GM19238 (cell line): ENCODE data around the gene PPP3R1.

ENCODE experiments used
- DNase-seq: peaks from one replicate; pipeline ENCODE4 v3.0.0; 2011; ENCODE audit warnings: low spot score; ENCODE audit not compliant: insufficient read length

Gene PPP3R1

GRCh38 chr2:68155618-68156017 lies 96.7 kb downstream of the PPP3R1 start:
- DNase-seq = no peak

- DNase-seq = no peak
Measured at GRCh38 chr2:68152681-68153347, 99.5 kb downstream of the PPP3R1 start.

- no peak for DNase-seq
Measured at GRCh38 chr2:68151037-68151436, 101.3 kb downstream of the PPP3R1 start.

GRCh38 chr2:68141875-68142274 lies 110.5 kb downstream of the PPP3R1 start:
- DNase-seq = no peak

- DNase-seq = no peak
Measured at GRCh38 chr2:68135448-68136320, 116.6 kb downstream of the PPP3R1 start.

- DNase-seq = no peak
Measured at GRCh38 chr2:68134554-68134953, 117.8 kb downstream of the PPP3R1 start.

GRCh38 chr2:68134120-68134519 lies 118.2 kb downstream of the PPP3R1 start:
- no peak for DNase-seq
